ENCODE measurements around the gene PNLIPRP1. TPM values are rescaled to one million over a fixed set of nuclear protein-coding genes. Genes with fewer than 3 reads are reported as not detected.

The PNLIPRP1 gene
- polyA plus RNA-seq, 1 donor, result 0.63 TPM

DNA sequence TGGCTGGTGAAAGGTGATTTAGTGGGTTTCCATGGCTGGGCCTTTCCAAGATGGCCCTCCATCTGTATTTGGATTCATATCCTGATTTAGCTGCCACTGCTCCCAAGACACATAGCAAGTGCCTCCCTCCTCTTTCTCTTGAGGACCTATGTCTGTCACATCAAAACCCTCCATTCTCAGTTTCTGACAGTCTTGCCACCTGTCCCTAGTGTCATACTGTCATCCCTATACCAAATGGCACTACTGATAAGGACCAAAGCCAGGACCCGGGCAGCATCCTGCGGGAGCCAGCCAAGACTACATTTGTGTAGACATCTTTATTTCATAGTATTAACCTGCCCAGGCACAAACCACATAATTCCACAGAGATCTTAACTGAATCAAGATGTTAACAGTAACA lies 64.8 kb downstream of the PNLIPRP1 start:
- no peak for DNase-seq

DNA sequence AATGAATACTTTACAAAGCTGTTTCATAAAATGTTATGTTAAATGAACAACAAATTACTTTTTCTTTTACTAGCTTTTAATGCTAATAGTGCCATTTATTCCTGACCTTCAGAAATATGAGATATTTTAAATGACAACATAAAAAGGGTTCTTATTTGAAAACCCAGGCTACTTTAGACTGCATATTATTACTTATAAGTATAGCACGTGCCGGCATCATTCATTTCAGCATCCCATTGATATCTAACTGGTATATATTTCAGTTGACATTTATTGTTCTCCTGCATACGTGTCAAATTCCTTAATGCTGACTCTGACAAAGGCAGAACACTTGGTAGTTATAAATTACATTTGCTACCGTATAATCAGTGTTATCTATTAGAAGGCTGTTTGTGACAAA lies 65.3 kb downstream of the PNLIPRP1 start:
- Histone ChIP-seq H3K36me3 (ENCODE audit: control insufficient read depth, insufficient read depth, low read length) (no peaks in the 10 kb centered on the region), H3K4me3 (ENCODE audit: low read length) (no peak overlapping the region), H3K4me1 (ENCODE audit: control insufficient read depth, insufficient read depth, low read length) (no peaks in the 10 kb centered on the region), H3K27me3 (ENCODE audit: control insufficient read depth, insufficient read depth, low read length) (no peaks in the 10 kb centered on the region), H3K27ac (ENCODE audit: low read length) (no peak overlapping the region), H3K9me3 (ENCODE audit: control insufficient read depth, low read depth, low read length) (no peaks in the 10 kb centered on the region)
- DNase-seq, result no peak
- 90% methylated on average over 3 of the region's 4 CpGs for WGBS (ENCODE audit: insufficient coverage, low lambda C conversion rate)

More for the DNA sequence above, 64.8 kb downstream of the PNLIPRP1 start:
- Histone ChIP-seq H3K36me3 (ENCODE audit: control insufficient read depth, insufficient read depth, low read length) (no peaks in the 10 kb centered on the region), H3K4me1 (ENCODE audit: control insufficient read depth, insufficient read depth, low read length) (no peaks in the 10 kb centered on the region), H3K27me3 (ENCODE audit: control insufficient read depth, insufficient read depth, low read length) (no peaks in the 10 kb centered on the region), H3K9me3 (ENCODE audit: control insufficient read depth, low read depth, low read length) (no peaks in the 10 kb centered on the region), H3K27ac (ENCODE audit: low read length) (no peak overlapping the region), H3K4me3 (ENCODE audit: low read length) (no peak overlapping the region)
- WGBS (ENCODE audit: insufficient coverage, low lambda C conversion rate), result no CpG with 5 or more reads among the region's 2 CpGs

DNA sequence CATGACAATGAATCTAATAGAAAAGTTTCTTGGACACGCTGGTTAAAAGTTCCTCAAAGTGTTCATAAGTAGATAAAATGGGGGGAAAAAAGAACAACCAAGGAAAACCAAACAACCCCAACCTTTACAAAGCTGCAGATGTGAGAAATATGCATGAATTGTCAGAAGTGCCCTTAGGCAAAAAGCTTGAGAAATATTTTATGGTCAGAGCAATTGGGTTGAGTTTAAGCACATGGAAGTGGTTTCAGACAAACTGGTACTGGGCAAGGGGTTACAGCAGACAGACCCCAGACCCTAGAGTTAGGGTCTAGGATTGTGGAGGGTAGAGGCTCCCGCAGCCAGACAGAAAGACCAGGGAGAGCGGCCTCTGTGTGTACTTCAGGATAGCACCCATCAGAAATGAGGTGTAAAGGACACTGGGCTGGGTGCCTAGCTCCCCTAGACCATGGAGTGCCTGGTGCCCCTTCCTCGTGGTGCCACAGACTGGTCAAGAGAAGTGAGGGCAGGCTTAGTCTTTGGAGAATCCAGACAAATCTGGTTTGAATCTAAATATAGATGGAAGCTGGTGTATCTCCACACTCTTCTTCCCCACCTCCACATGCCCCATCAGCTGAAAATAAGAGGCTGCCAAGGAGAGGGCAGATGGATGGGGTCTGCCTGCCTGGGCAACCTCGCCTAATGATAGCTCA lies 67.2 kb downstream of the PNLIPRP1 start:
- 80% methylated on average over 1 of the region's 5 CpGs for WGBS (ENCODE audit: insufficient coverage, low lambda C conversion rate)
- H3K4me1 ChIP-seq (ENCODE audit: control insufficient read depth, insufficient read depth, low read length), result no peaks in the 10 kb centered on the region
- H3K4me3 ChIP-seq (ENCODE audit: low read length), result no peak overlapping the region
- H3K27me3 ChIP-seq (ENCODE audit: control insufficient read depth, insufficient read depth, low read length), result no peaks in the 10 kb centered on the region
- DNase-seq, result no peak
- no peak overlapping the region for H3K27ac ChIP-seq (ENCODE audit: low read length)
- H3K9me3 ChIP-seq (ENCODE audit: control insufficient read depth, low read depth, low read length), result no peaks in the 10 kb centered on the region
- H3K36me3 ChIP-seq (ENCODE audit: control insufficient read depth, insufficient read depth, low read length), result no peaks in the 10 kb centered on the region

Other genes starting within 250 kb of the PNLIPRP1 start
- not detected for gene PNLIPRP3, start 163.1 kb upstream of the PNLIPRP1 start, polyA plus RNA-seq
- 0.12 TPM for gene PNLIP, start 45.0 kb upstream of the PNLIPRP1 start, polyA plus RNA-seq
- 11.9 TPM for gene PNLIPRP2, start 30.0 kb downstream of the PNLIPRP1 start, polyA plus RNA-seq
- 9.2 TPM for gene HSPA12A, start 151.6 kb downstream of the PNLIPRP1 start, polyA plus RNA-seq